HG03066 (cell line): ENCODE data around the gene ELOVL5.
"Not testable (repeated sequence)": the region's sequence is repeated elsewhere in the genome, so short reads cannot be mapped to it uniquely, and the experiment has no call there.

Experiments
- ATAC-seq: cut with Tn5 transposase; IDR thresholded peaks from one replicate; pipeline ENCODE4 v1.9.1; 2021; ENCODE audit warnings: low read depth; ENCODE audit not compliant: unreplicated experiment

The ELOVL5 gene

GRCh38 chr6:53348371-53349208 lies at the start of gene ELOVL5:
Gene ELOVL5 (minus strand): TSS chr6:53348950. CDS start chr6:53295699, 53,251 bp downstream.
- peak; percentile 74 for ATAC-seq

- ATAC-seq = no peak
These were observed 48.5 kb upstream of the ELOVL5 start for GRCh38 chr6:53397283-53397682.

- no peak for ATAC-seq
These were observed 47.2 kb upstream of the ELOVL5 start for GRCh38 chr6:53395986-53396385.

- ATAC-seq = no peak
These were observed 46.0 kb upstream of the ELOVL5 start for GRCh38 chr6:53394704-53395103.

GRCh38 chr6:53391170-53391569 lies 42.4 kb upstream of the ELOVL5 start:
- no peak for ATAC-seq

GRCh38 chr6:53390010-53390409 lies 41.3 kb upstream of the ELOVL5 start:
- no peak for ATAC-seq

GRCh38 chr6:53388615-53389014 lies 39.9 kb upstream of the ELOVL5 start:
- ATAC-seq = not testable (repeated sequence)

GRCh38 chr6:53382421-53382820 lies 33.7 kb upstream of the ELOVL5 start:
- ATAC-seq = no peak

GRCh38 chr6:53378208-53378607 lies 29.5 kb upstream of the ELOVL5 start:
- no peak for ATAC-seq

GRCh38 chr6:53377793-53378192 lies 29.0 kb upstream of the ELOVL5 start:
- no peak for ATAC-seq

- ATAC-seq = no peak
These were observed 28.5 kb upstream of the ELOVL5 start for GRCh38 chr6:53377289-53377688.

GRCh38 chr6:53376661-53377226 lies 28.0 kb upstream of the ELOVL5 start:
- ATAC-seq = no peak

- ATAC-seq = no peak
These were observed 27.1 kb upstream of the ELOVL5 start for GRCh38 chr6:53375847-53376246.

GRCh38 chr6:53373638-53374037 lies 24.9 kb upstream of the ELOVL5 start:
- ATAC-seq = no peak

- no peak for ATAC-seq
These were observed 21.2 kb upstream of the ELOVL5 start for GRCh38 chr6:53369876-53370515.

- ATAC-seq = no peak
These were observed 20.3 kb upstream of the ELOVL5 start for GRCh38 chr6:53369051-53369450.

- no peak for ATAC-seq
These were observed 17.4 kb upstream of the ELOVL5 start for GRCh38 chr6:53366128-53366641.

GRCh38 chr6:53363341-53364079 lies 14.8 kb upstream of the ELOVL5 start:
- no peak for ATAC-seq

- no peak for ATAC-seq
These were observed 12.8 kb upstream of the ELOVL5 start for GRCh38 chr6:53361549-53362031.

- no peak for ATAC-seq
These were observed 11.6 kb upstream of the ELOVL5 start for GRCh38 chr6:53360093-53360912.
